Anterior cingulate cortex (tissue), 58 donors: ENCODE measurements around the gene LRSAM1.

Experiments used
- DNase-seq, 58 donors: peaks; one replicate each; lab custom pipeline; 2025; lab: John Stamatoyannopoulos, UW

Gene LRSAM1

DNA sequence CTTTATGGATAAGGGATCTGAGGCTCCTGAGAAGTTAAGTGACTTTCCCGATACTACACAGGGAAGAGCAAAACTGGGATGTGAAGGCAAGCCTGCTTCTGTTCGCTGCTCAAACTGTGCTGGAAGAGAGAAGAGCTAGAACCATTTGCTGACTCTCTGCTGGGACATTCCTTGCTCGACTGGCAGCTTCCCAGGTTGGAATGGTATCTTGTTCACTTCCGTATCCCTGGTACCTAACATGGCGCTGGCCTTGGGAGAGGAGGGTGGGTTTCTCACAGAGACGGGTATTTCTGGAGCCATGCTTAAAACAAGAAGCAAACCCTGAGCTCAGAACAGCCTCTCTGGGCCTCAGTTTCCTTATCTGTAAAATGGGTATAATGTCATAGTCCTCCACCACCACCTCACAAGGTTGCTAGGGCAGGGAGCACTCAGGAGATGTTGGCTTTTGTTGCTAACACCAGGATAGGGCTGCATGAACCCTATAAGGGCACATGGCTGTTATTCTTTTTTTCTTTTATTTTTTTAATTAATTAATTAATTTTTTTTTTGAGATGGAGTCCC, 92.7 kb downstream of the LRSAM1 start:
- no peak for DNase-seq

DNA sequence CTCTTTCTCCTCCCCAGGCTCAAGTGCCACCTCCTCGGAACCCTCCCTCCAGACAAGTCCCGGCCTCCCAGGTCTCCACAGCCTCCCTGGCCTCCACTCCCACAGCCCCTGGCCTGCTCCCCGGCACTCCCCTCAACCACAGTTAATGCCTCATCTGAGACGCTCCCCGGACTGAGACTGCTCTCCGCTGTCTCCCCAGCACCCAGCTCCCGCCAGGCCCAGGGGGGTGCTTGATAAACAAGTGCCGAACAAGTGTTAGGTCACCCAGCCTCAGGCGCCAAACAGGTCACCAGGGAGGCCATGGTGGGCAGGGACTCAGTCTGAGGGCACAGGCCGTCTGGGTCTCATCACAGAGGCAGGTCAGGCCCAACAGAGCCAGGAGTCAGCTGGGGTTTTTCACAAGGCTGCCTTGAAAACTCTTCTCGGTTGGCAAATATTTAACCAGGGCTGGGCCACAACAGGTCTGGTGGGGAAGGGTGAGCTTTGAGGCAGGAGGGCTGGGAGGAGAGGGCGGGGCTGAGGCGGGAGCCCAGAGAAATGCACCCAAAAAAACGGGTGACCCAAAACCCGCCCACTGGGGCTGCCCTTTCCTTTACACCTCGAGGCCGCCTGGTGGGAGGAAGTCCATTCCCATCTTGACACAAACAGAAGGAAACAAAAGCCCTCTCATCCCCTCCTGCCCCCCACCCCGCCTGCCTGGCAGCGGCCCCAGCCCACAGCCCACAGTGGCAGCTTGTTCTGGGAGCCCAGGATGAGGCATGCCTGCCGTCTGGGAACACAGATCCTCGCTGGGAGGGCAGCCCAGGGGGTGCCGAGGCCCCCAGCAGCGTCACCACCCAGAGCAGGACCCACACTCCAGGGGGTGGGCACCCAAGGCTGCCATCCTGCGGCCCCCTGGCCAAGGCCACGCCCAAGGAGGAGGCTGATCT, 94.2 kb downstream of the LRSAM1 start:
- DNase-seq: peak in 50 of 58 donors; percentile 12 to 82 (median 60)

DNA sequence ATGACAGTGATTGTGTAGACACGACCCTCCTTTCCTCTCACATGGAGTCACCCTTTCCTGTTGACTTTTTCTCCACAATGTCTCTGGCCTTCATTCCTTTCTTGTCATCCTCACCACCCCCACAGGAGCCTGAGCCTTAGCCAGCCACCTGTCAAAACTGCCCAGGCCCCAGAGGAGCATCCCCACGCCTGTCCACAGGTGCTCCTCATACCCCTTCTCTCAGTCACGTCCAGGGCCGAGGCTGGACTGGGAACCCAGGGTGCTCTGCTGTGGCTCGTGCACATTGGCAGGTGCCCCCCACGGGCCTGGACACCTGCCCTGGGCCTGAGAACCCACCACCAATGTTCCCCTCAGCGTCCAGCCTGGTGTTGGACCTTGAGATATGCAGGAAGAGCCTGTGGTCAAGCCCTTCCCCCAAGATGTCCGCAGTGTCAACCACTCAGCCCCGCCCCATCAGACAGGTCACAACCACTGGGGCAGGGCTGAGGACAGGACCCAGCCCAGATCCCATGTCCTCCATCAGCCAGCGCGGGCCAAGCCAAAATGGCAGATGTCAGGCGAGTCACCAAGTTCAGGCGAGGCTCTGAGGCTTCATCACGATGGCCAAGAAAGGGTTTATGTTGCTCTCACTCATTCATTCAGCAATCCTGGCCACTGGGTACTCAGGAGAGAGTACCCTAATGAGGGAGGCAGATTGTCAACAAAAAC, 95.0 kb downstream of the LRSAM1 start:
- no peak for DNase-seq

DNA sequence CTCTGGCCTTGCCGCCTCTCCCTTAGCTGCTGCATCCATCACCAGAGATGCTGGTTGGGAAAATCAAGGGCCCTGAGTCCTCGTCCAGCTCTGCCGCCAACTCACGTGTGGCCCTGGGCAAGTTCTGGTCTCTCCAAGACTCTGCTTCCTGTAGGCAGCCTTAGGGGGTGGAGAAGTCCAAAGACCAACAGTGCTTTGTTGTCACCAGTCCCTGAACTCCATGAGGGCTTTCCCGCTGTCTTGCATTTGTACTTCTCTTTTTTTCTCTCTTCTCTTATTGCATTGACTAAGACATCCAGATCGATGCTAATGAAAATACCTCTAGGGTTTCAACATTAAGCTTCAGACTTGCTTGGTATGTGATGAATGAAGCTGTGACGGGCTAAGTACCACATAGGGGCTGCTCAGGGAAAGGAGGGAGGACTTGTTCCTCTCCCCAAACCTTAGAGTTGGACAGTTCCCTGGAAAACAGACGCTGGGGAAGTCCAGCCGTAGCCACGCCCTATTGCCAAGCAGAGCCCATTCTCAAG, 97.1 kb downstream of the LRSAM1 start:
- no peak for DNase-seq

DNA sequence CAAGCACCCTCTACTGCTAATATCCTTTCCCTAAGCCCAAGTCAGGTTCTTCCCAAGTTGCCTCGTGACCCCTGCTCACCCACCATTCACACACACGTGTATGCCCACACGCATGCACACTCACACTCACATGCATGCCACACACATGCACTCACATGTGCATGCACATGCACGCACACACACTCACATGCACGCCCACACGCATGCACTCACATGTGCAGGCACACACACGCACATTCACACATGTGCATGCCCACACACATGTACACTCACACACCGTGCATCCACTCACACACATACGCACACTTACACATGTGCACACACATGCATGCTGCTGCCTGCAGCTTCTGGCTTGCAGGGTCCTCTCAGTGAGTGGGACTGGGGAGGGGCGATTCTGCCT, 97.9 kb downstream of the LRSAM1 start:
- DNase-seq: no peak

DNA sequence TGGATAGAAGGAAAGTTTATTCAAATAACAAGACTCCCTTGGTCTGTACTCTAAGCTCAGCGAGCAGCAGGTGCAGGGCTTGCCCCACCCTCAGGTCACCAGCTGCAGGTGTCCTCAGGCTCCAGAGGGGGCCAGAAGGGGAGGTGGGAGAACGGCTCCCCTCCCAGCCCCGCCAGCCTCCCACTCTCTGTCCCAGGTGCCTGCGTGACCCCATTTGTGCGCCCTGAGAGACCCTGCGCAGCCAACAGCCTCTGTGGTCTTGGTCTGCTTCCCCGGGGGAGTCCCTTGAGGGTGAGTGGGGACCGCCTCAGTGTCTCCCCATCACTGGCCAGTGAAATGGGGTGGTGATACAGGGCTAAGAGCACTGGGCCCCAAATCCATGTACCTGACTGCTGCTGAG, 98.4 kb downstream of the LRSAM1 start:
- no peak for DNase-seq

DNA sequence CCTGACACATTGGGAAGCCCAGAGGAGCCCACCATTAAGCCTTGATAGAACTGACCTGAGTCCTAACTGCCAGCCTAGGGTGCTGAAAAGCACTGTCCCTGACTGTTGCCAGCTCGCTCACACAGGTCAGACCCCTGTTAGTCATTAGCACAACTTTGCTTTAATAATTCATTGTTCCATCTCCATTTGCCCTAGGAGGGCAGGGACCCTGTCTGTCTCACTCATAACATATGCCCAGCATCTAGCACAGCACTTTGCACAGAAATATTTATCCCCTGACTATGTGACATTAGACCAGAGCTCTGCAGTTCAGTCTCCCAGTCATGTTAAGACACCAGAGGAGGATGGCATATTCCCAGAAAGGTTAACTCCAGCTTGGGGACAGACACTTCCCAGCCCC, 99.0 kb downstream of the LRSAM1 start:
- DNase-seq: no peak

DNA sequence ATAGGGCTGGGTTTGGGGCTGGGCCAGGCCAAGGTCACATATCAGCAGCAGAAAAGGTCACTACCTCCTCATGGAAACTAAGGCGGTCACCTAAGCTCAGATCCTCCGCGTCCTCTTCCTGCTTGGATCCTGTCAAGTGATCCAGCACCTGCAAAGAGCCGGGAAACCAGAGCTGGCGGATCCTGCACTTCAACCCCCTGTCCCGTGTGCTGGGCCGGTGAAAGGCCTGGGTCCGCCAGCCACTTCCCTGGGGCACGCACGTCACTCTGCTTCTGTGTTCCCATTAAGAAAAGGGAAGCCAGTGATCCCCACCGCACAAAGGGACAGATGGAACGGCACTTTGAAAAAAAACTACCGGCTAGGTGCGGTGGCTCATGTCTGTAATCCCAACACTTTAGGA, 99.4 kb downstream of the LRSAM1 start:
- DNase-seq: no peak
